ENCODE results near the gene SVBP.

The SVBP gene

DNA sequence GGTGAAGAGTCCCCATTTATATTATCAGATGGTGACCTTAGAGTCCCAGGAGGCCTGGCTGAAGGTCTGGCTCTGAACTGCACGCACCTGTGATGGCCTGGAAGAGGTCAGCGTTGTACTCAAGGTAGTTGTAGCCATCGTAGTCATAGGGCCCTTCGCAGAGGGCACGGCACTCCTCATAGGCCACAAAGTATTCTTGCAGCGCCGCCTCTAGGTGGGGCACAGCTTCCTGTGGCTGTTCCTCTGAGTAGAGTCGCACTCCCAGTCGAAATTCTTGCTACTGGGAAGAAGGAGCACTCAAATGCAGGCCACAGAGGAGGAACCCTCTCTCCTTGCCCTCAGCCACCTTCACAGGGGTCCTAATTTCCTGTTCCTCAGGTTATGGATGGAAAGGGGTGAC is 58.1 kb downstream of the SVBP start:
- no peak for DNase-seq

DNA sequence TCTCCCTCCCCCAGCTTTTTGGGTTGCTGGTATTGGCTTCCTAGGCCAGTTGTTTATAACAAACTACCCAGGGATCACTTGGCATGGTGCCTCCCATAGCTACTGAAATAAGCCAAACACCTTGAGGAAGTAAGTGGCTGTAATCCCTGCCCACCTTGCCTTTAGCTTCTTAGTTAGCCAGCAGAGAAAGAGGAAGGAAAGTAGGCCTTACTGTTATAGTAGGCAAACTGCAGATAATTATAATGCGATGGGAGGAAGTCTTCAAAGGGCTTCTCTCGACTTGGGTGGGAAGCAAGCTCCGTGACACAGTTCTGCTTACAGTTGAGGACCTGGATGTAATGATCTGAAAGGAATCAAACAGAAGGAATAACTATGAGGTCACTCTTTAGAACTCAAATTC is 58.6 kb downstream of the SVBP start:
- no peak for DNase-seq

DNA sequence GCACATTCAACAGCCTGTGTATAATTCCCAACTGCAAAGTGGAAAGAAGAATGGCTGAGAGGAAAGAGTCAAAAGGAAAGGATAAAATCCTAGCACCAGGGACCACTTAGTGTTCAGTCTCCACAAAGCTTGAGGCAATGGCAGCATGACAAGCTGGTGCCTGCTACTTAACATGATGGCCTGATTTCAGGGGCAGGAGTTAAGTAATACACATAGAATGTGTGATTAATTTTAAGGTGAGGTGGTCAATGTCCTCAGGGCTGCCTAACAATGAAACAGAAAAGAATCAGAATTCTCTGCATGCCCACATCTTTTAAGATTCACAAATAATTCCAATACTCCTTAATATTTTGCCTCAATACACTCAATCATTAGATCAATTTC is 59.3 kb downstream of the SVBP start:
- DNase-seq: no peak

Measured in femur (tissue), 1 donor.